A549 (cell line): ENCODE data around the gene IGF2BP1. TPM values are rescaled to one million over a fixed set of nuclear protein-coding genes. Genes with fewer than 3 reads are reported as not detected.

Experiments used
- BCL3 ChIP-seq: fragments of >200 bp; sonication (Bioruptor Twin); formaldehyde crosslinking; IDR thresholded peaks from 3 replicates; pipeline ENCODE4 v1.6.1; 2016
- BHLHE40 ChIP-seq: IDR thresholded peaks from 2 replicates; pipeline ENCODE4 v1.6.1; 2012; ENCODE audit warnings: low read depth, low read length, inconsistent platforms
- CBX2 ChIP-seq: fragments of 200-600 bp; sonication (generic); IDR thresholded peaks from 2 replicates; pipeline ENCODE4 v1.6.1; 2016; ENCODE audit warnings: low read depth, mild to moderate bottlenecking, borderline replicate concordance
- CHD4 ChIP-seq: fragments of 200-600 bp; sonication (generic); IDR thresholded peaks from 2 replicates; pipeline ENCODE4 v1.6.1; 2016; ENCODE audit warnings: antibody characterized with exemption, mild to moderate bottlenecking, borderline replicate concordance
- EHMT2 ChIP-seq: fragments of 200-600 bp; sonication (generic); IDR thresholded peaks from 2 replicates; pipeline ENCODE4 v1.6.1; 2016; ENCODE audit warnings: antibody characterized with exemption, low read depth, mild to moderate bottlenecking, moderate library complexity
- ELK1 ChIP-seq: fragments of 150-350 bp; IDR thresholded peaks from 2 replicates; pipeline ENCODE4 v1.6.1; 2014; ENCODE audit warnings: low read depth, mild to moderate bottlenecking, low read length
- EP300 ChIP-seq, 2 experiments: fragments of >200 bp; sonication (Bioruptor Twin); formaldehyde crosslinking; IDR thresholded peaks; 2 replicates in 1 of 2; 3 replicates in 1 of 2; pipeline ENCODE4 v1.6.1; 2016 to 2017
- ESRRA ChIP-seq: fragments of 150-350 bp; IDR thresholded peaks from 2 replicates; pipeline ENCODE4 v1.6.1; 2014; ENCODE audit warnings: mild to moderate bottlenecking, low read length, borderline replicate concordance
- FOSB ChIP-seq: fragments of 250-450 bp; sonication (Bioruptor Pico); IDR thresholded peaks from 2 replicates; pipeline ENCODE4 v1.5.0; 2020; ENCODE audit warnings: mild to moderate bottlenecking, moderate library complexity
- FOSL2 ChIP-seq, 2 experiments: fragments of 450-650 bp in 1 of 2; fragments of >200 bp in 1 of 2; sonication (Bioruptor Twin) in 1 of 2; formaldehyde crosslinking; IDR thresholded peaks; 2 replicates each; pipeline versions ENCODE4 v1.5.0 to v1.6.1; 2016 to 2020; ENCODE audit warnings: mild to moderate bottlenecking in 1 of 2, moderate library complexity in 1 of 2
- GATA3 ChIP-seq: IDR thresholded peaks from 2 replicates; pipeline ENCODE4 v1.6.1; 2012; ENCODE audit warnings: borderline replicate concordance
- HES2 ChIP-seq: fragments of >200 bp; sonication (Bioruptor Twin); formaldehyde crosslinking; IDR thresholded peaks from 2 replicates; pipeline ENCODE4 v1.6.1; 2016
- HOXA7 ChIP-seq: fragments of 250-450 bp; sonication (Bioruptor Pico); IDR thresholded peaks from 2 replicates; pipeline ENCODE4 v1.5.0; 2020; ENCODE audit warnings: mild to moderate bottlenecking, moderate library complexity
- KDM5A ChIP-seq: fragments of 200-600 bp; sonication (generic); IDR thresholded peaks from 2 replicates; pipeline ENCODE4 v1.6.1; 2016; ENCODE audit warnings: antibody characterized with exemption, mild to moderate bottlenecking
- MAFK ChIP-seq: fragments of 450-650 bp; IDR thresholded peaks from 2 replicates; pipeline ENCODE4 v1.6.1; 2014; ENCODE audit not compliant: partially characterized antibody
- MYC ChIP-seq: IDR thresholded peaks from 2 replicates; pipeline ENCODE4 v1.6.1; 2012; ENCODE audit warnings: mild to moderate bottlenecking, inconsistent platforms, low read length, improper control_type of control experiment, borderline replicate concordance
- NFE2L2 ChIP-seq: fragments of 150-350 bp; conservative IDR thresholded peaks from 2 replicates; pipeline ENCODE4 v1.6.1; 2014; ENCODE audit warnings: low read length
- PHF8 ChIP-seq: fragments of 200-600 bp; sonication (generic); IDR thresholded peaks from 2 replicates; pipeline ENCODE4 v1.6.1; 2016; ENCODE audit warnings: low read depth, mild to moderate bottlenecking, antibody characterized with exemption, moderate library complexity, borderline replicate concordance
- POLR2A ChIP-seq: IDR thresholded peaks from 2 replicates; pipeline ENCODE4 v1.6.1; 2012; ENCODE audit warnings: mild to moderate bottlenecking, low read length
- POLR2AphosphoS2 ChIP-seq: conservative IDR thresholded peaks from 2 replicates; pipeline ENCODE4 v1.6.1; 2012; ENCODE audit warnings: low read length, improper control_type of control experiment, inconsistent platforms
- RAD21 ChIP-seq, 2 experiments: fragments of >200 bp in 1 of 2; sonication (Bioruptor Twin) in 1 of 2; formaldehyde crosslinking in 1 of 2; IDR thresholded peaks in 1 of 2; conservative IDR thresholded peaks in 1 of 2; 2 replicates in 1 of 2; 3 replicates in 1 of 2; pipeline ENCODE4 v1.6.1; 2012 to 2018; ENCODE audit warnings: inconsistent platforms in 1 of 2
- RARB ChIP-seq: fragments of 250-450 bp; sonication (Bioruptor Pico); IDR thresholded peaks from 2 replicates; pipeline ENCODE4 v1.8.0; 2021; ENCODE audit warnings: mild to moderate bottlenecking, moderate library complexity
- REST ChIP-seq: fragments of 200-600 bp; sonication (generic); IDR thresholded peaks from 2 replicates; pipeline ENCODE4 v1.6.1; 2016; ENCODE audit warnings: antibody characterized with exemption, mild to moderate bottlenecking, moderate library complexity
- RNF2 ChIP-seq: fragments of 200-600 bp; sonication (generic); IDR thresholded peaks from 2 replicates; pipeline ENCODE4 v1.6.1; 2016; ENCODE audit warnings: low read depth, mild to moderate bottlenecking, antibody characterized with exemption, moderate library complexity, borderline replicate concordance
- TFCP2L1 ChIP-seq: fragments of 250-450 bp; sonication (Bioruptor Pico); IDR thresholded peaks from 2 replicates; pipeline ENCODE4 v1.5.0; 2021; ENCODE audit warnings: mild to moderate bottlenecking
- polyA plus RNA-seq, 4 experiments: library from polyadenylated mRNA; depleted of rRNA in 3 of 4; stranded (reverse); fragments of >200 nt; fragmentation: RNase III in 1 of 4; extraction: RNeasy Plus Mini Kit Qiagen cat#74134 plus additional on column Dnase treatment in 1 of 4; gene quantifications; 2 replicates in 3 of 4; 3 replicates in 1 of 4; pipeline ENCODE4 v1.2.3, GENCODE V29; 2011 to 2017

IGF2BP1 gene
- polyA plus RNA-seq, 2 of the 4 experiments (the other 2 are of a cell fraction): 26.2 to 40.3 TPM

GRCh38 chr17:48995304-48995973, 1.7 kb upstream of the IGF2BP1 start (continued):
- no peak for TF ChIP-seq FOSL2 (IDR thresholded peaks at IDR 0.05)
- no peak for TF ChIP-seq FOSL2 (CRISPR knock-in tag; IDR thresholded peaks at IDR 0.05)
- peak; percentile 81; the same call in 1 of the 2 replicates for TF ChIP-seq FOSB (CRISPR knock-in tag)
- TF ChIP-seq CHD4: no peak
- TF ChIP-seq GATA3: no peak; the same call in 1 of the 2 replicates
- no peak for TF ChIP-seq KDM5A
- no peak for TF ChIP-seq RAD21 (conservative IDR thresholded peaks at IDR 0.05 in 1 of 2, IDR thresholded peaks at IDR 0.05 in 1 of 2)
- TF ChIP-seq EHMT2: no peak
- TF ChIP-seq POLR2AphosphoS2: no peak
- TF ChIP-seq POLR2A: peak; percentile 26
- peak; percentile 50; the same call in 1 of the 2 replicates for TF ChIP-seq PHF8
- TF ChIP-seq ELK1: no peak
- no peak for TF ChIP-seq ESRRA
- TF ChIP-seq NFE2L2: no peak
- peak; percentile 41; the same call in 1 of the 2 replicates for TF ChIP-seq HOXA7
- no peak for TF ChIP-seq HES2
- TF ChIP-seq CBX2: no peak
- TF ChIP-seq BHLHE40: no peak
- TF ChIP-seq RNF2: no peak
- no peak; the same call in 1 of the 2 replicates for TF ChIP-seq TFCP2L1 (CRISPR knock-in tag)
- TF ChIP-seq MAFK: no peak
- TF ChIP-seq MYC: peak; percentile 73; the same call in 1 of the 2 replicates
- TF ChIP-seq REST: no peak
- TF ChIP-seq RARB (CRISPR knock-in tag): peak; percentile 46; the same call in 1 of the 2 replicates
- TF ChIP-seq EP300 (IDR thresholded peaks at IDR 0.05): no peak; a peak in 1 of 5 replicates
- peak; percentile 40 for TF ChIP-seq BCL3
